ENCODE results near the gene DEDD2.

The DEDD2 gene

DNA sequence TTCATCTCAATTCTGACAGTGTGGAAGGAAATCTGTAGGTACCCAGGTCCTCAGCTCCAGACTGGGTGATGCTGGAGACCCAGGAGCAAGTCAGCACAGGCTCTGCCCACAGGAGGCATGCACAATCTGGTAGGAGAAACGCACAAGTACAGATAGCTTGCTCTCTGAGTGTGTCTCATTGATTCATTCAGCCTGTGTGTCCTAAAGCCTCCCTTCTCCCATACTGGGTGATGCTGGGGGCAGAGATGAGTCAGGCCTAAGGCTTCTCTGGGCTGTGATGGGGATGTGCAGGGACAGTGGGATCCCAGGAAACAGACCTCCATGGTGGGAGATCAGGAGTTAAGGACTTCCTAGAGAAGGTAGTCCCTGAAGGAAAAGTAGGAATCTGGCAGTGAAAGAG lies 9.4 kb upstream of the DEDD2 start:
- DNase-seq (ENCODE audit: low spot score) = no peak

DNA sequence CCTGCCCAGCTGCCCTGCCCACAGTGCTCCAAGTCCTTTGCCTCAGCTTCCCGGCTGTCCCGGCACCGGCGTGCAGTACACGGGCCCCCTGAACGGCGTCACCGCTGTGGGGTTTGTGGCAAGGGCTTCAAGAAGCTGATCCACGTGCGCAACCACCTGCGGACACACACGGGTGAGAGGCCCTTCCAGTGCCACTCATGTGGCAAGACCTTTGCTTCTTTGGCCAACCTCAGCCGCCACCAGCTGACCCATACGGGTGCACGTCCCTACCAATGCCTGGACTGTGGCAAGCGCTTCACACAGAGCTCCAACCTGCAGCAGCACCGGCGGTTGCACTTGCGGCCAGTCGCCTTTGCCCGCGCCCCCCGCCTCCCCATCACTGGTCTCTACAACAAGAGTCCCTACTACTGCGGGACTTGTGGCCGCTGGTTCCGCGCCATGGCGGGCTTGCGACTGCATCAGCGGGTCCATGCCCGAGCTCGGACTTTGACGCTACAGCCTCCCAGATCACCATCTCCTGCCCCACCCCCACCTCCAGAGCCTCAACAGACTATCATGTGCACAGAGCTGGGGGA lies 8.3 kb upstream of the DEDD2 start:
- DNase-seq (ENCODE audit: low spot score) = no peak

DNA sequence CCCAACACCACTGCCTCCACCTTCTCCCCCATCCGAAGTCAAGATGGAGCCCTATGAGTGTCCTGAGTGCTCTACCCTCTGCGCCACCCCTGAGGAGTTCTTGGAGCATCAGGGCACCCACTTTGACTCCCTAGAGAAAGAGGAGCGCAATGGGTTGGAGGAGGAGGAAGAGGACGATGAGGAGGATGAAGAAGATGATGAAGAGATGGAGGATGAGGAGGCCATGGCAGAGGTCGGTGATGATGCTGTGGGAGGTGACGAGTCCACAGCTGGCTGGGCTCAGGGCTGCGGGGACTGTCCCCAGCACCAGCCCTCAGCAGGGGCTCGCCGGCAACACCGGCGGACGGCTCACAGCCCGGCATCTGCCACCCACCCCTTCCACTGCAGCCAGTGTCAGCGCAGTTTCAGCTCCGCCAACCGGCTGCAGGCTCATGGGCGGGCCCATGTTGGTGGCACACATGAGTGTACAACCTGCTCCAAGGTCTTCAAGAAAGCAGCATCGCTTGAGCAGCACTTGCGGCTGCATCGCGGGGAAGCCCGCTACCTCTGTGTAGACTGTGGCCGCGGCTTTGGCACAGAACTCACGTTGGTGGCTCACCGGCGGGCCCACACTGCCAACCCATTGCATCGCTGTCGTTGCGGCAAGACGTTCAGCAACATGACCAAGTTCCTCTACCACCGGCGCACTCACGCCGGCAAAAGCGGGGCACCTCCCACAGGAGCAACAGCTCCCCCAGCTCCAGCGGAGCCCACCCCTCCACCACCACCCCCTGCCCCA lies 7.7 kb upstream of the DEDD2 start:
- DNase-seq (ENCODE audit: low spot score) = no peak

- no peak for DNase-seq (ENCODE audit: low spot score)
These were observed 3.2 kb upstream of the DEDD2 start for GRCh38 chr19:42220751-42221097.

GRCh38 chr19:42219812-42220750 lies 2.6 kb upstream of the DEDD2 start, which contains the start of gene ZNF526:
ZNF526 (plus strand) TSS chr19:42220312; CDS start chr19:42224404, 4,092 bp downstream.
- DNase-seq (ENCODE audit: low spot score) = peak; percentile 97

- no peak for DNase-seq (ENCODE audit: low spot score)
These were observed 591 bp downstream of the DEDD2 start for GRCh38 chr19:42216653-42217519.

- DNase-seq (ENCODE audit: low spot score) = no peak
These were observed 2.5 kb downstream of the DEDD2 start for GRCh38 chr19:42214810-42215485.

GRCh38 chr19:42212886-42213285 lies 4.6 kb downstream of the DEDD2 start:
- DNase-seq (ENCODE audit: low spot score) = no peak

DNA sequence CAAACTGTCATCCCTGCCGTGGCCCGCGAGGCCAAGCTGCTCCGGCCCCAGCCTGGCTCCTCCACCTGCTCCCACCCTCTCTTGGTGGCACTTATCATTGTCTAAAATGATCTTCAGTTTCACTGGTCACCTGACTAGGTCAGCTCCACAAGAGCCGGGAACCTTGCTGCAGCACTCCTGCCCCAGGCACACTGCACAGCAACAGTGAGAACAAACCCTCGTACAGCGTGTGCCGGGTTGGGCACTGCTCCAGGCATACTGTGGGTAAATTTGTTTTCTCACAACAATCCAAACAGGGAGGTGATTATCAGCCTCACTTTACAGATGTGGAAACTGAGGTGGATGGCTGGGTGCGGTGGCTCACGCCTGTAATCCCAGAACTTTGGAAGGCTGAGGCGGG lies 8.9 kb downstream of the DEDD2 start:
- no peak for DNase-seq (ENCODE audit: low spot score)

DNA sequence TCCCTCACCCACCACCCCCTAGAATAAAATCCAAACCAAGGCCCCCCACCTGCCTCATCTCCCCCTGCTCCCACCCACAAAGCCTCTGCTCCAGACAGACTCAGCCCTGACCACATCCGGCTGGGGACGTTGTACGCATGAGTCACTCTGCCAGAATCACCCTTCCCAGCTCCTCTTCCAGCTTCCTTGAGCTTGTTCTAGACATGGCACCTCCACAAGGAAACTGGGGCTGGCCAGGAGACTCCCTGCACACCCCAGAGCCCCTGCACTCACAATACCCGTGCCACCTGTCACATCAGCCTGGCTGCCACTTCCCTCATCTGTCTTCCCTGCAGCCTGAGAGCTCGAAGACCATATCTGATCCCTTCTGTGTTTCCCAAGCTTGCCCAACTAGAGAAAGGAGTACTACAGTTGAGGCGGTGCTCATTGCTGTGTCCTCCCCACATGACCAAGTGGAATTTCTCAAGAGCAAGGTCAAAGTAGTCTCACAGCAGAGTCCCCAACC lies 9.7 kb downstream of the DEDD2 start:
- peak; percentile 37 for DNase-seq (ENCODE audit: low spot score)

DNA sequence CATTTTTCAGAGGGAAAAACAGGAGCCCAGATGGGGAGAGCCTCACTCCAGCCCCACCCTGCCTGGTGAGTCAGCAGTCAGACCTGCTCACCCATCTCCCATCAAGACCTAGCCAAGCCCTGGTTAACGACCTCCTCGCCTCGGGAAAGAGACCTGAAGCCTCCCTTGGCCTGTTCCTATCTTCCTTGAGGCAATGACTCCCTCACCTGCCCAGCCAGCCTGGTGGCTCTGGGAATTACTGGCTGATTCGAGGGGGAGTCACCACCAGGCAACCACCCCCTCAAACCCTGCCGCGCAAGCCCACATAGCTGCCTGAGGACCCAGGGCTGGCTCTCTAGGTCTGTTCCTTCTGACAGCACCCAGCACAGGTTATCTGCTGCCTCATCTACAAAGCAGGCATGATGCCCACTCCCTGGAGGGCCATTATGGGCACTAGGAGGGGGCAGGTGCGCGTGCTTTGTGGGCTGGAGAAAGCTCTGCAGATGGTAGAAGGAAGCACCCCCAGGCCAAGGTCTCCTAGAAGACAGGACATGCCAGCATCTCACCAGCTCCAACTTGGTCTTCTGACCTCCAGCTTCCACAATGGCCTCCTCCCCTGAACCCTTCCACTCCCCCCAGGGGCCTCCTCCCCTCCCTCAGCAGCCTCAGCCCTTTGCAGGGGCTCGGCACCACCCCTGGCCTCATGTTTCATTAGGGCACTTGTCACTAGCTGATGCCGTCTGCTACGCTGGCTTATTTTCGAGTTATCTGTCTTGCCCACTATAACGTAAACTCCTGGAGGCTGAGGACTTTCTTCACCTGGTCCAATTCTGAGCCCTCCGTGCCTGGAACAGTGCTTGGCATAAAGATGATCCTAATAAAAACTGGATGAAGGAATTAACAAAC lies 10.4 kb downstream of the DEDD2 start:
- no peak for DNase-seq (ENCODE audit: low spot score)

GRCh38 chr19:42204664-42205063 lies 12.8 kb downstream of the DEDD2 start:
- DNase-seq (ENCODE audit: low spot score) = no peak

- DNase-seq (ENCODE audit: low spot score) = no peak
These were observed 13.8 kb downstream of the DEDD2 start for GRCh38 chr19:42203700-42204099.

- no peak for DNase-seq (ENCODE audit: low spot score)
These were observed 15.1 kb downstream of the DEDD2 start for GRCh38 chr19:42202290-42202880.

DNA sequence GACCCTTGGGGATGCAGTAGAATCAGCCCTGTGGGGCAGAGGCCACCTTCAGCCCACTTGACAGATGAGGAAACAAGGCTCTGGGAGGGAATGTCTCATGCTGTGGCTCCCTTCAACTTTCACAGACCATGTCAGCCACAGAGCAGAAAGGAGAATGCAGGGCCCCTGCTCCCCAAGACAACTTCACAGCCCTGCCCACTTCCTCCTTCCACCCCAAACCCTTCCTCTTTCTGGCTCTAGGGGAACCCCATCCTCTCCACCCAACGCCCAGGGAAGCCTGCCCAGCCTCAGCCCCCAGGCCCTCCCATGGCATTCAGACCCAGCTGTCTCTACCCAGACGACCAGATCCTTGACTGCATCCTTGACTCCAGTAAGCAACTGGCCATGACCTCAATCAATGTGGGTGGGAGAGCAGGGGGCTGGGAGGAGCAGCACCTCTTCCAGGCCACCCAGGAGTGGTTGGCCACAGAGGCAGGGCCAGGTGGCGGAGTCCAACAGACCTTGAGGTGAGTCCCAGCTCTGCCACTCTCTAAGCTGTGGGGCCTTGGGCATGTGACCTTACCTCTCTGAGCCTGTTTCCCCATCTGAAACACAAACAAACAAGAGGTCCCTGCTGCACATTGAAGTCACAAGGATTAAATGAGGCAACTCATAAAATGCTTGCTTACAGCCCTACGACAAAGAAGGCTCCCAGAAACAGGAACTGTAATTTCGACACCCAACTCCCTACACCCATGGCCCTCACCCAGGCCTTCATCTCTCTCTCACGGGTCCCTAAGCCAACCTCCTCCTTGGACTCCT lies 15.8 kb downstream of the DEDD2 start:
- peak; percentile 62 for DNase-seq (ENCODE audit: low spot score)

GRCh38 chr19:42200116-42200715 lies 17.3 kb downstream of the DEDD2 start:
- DNase-seq (ENCODE audit: low spot score) = no peak

DNA sequence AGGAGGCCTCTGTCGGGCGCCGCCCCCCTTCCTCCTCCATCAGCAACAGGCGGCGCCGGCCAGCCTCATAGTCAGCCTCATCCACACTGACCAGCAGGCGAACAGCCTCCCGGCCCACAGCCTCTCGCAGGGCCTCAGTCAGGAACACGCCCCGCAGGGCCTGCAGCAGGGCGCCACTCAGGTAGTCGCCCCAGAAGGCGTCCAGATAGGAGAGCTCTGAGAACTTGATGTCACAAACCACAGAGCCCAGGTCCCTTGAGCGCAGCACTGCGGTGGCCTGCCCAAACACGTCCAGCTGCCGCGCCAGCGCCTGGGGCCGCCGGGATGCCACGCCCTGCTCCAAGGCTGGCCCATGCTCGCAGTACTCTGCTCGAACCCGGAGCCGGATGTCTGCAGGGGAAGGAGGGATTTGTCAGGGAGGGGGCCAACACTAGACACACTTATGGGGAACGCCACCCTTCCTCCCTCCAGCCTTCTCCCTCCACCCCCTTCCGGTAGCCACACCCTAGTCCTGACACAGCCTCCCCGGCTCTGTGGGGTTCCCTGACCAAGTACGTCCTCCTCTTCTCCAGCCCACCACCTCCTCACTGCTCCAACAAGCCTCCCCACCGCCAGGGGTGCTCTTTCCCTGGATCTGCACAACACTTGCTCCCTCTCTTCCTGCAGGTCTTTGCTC lies 17.9 kb downstream of the DEDD2 start:
- peak; percentile 67 for DNase-seq (ENCODE audit: low spot score)
